Measurements from ENCODE around the gene NBEAL2. TPM values are rescaled to one million over a fixed set of nuclear protein-coding genes. Genes with fewer than 3 reads are reported as not detected.

NBEAL2 gene, protein sequence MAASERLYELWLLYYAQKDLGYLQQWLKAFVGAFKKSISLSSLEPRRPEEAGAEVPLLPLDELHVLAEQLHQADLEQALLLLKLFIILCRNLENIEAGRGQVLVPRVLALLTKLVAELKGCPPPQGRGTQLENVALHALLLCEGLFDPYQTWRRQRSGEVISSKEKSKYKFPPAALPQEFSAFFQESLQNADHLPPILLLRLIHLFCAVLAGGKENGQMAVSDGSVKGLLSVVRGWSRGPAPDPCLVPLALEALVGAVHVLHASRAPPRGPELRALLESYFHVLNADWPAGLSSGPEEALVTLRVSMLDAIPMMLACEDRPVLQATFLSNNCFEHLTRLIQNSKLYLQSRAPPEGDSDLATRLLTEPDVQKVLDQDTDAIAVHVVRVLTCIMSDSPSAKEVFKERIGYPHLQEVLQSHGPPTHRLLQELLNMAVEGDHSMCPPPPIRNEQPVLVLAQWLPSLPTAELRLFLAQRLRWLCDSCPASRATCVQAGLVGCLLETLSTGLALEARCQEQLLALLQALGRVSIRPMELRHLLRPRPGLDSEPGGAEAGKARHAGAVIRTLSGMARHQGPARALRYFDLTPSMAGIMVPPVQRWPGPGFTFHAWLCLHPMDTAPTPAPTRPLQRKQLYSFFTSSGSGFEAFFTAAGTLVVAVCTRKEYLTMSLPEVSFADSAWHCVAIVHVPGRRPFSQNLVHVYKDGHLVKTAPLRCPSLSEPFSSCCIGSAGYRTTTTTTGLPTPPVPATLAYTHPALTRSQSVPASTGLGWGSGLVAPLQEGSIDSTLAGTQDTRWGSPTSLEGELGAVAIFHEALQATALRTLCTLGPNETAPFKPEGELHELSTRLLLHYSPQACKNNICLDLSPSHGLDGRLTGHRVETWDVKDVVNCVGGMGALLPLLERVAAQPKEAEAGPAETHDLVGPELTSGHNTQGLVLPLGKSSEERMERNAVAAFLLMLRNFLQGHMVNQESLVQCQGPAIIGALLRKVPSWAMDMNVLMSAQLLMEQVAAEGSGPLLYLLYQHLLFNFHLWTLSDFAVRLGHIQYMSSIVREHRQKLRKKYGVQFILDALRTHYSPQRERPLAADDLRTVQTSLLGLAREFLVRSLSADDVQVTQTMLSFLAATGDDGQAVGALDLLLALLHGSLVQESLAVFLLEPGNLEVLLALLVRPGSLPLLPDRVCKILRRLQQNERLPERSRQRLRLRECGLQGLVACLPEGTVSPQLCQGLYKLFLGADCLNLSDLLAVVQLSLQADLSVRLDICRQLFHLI (N-terminal part only)
- total RNA-seq: 122 TPM

DNA sequence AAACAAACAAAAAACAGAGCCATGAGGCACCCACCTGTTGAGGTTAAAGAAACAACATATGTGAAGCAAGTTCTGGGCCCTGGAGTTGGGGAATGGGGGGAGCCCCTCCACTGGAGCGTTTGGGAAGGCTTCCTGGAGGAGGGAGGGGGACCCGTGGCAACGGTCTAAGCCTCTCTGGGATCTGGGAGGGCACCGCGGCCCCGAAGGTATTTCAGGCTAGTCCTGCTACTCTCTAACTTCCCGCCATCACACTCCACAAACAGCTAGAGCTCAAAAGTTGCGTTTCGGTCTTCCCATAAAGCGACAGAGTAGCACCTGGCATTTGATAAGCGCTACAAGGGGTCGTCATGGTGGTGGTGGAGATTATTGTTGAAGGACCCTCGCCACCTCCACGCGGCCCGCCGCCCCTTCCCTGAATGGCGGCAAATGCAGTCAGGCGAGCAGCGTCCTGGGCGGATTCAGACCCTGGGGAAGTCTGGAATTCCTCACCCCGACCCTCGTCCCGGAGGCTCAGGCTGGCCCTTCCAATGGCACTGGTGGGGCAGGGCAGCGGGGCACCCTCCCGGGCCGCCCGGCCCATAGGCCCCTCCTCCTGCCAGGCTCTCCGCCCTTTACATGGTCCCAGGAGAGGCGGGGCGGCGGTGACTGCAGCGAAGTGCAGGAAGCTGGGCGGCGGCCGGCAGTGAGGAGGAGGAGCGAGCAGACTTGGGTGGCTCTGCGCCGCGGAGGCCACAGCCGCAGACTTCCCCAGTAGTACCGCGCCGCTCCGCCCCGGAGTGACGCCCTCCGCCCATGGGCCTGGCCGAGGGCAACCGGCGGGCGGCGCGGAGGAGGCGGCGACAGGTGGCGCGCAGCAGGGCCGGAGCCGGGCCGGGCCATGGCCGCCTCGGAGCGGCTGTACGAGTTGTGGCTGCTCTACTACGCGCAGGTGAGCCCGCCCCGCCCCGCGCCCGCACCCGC is at the start of gene NBEAL2:
NBEAL2 (plus strand) TSS at position 682 of the 960 bp plus-strand sequence; CDS start at position 878, 196 bp downstream.
- peak; percentile 96 for DNase-seq (ENCODE audit: low spot score)

DNA sequence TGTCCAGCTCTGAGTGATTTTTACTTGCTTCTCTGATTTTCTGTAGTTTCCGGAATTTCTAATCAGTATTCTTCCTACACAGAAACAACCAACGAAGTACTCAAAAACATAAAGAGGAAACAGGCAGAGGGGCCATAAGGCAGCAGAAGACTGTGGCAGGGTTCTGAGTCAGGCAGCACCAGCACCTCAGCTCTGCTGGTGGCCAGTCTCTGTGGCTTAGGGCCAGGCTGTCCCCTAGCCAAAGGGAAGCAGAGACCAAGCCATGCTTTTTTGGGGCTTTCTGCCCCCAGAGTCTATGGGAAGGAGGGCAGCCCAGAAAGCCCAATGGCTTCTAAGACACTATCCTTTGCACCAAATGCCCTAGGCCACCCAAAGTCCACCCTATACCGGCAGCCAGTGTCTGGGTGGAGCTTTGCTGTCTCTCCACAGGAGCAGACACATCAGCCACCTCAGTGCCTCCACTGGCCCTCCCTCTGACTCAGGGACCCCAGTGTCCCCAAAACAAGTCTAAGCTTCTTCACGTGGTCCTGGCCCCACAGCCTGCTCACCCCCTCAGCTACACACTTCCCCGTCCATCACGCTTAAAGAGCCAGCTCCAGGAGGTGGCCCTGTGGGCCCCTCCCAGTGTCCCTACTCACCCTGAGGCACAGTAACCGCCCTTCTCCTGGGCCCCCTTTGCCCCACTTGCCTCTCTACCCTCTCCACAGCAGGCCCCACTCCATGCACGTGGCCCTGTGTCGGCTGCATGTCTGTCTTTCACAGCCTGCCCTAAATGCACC is 49.1 kb upstream of the NBEAL2 start:
- DNase-seq (ENCODE audit: low spot score): no peak

DNA sequence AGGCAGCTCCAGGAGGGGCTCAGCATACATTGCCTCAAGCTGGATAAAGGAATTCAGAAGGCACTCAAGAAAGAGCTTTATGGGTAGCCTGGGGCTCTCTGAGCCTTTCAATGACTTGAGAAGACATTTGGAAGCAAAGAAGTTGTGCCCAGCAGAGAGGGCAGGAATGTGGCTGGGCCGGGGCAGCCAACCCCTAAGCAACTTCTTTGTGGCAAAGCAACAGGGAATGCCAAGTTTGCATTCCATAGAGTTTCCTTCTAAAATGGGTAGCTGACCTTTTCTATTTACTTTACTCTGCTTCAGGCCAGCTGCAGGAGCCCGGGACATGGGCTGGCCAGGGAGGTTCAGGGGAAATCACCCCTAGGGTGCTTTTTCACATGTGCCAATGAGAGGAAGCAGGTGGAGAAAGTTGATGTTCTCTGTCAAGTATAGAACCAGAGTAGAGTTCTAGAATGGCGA is 48.5 kb upstream of the NBEAL2 start:
- DNase-seq (ENCODE audit: low spot score): no peak

DNA sequence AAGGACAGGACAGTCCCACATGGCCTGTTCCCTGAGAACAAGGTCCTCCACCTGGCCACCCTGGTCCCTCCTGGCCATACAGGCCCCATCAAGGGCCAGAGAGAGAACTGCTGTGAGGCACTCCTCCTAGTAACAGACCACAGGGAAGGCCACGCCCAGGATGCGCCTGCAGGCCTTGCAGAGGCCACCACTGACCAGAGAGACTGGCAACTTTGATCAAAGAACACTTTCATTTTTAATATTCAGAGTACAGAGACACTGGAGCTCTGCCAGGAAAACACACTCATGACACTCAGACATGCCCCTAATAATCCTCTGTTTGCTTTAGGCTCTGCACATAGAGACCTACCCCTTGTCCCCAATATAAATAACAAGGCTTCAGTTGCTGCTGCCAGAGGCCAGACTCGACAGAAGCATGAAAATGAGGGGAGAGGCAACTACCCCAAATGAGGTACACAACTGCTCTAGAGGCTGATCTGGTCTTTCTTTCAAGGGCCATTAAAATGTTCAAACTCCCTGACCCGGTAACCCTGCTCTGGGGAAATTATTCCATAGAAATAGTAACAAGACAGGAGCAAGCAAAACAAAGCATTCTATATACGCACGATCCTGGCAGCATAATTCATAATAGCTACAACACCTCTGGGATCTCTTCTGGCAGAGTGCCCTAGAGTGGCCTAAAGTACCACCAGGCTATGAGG is 47.7 kb upstream of the NBEAL2 start:
- DNase-seq (ENCODE audit: low spot score): no peak

DNA sequence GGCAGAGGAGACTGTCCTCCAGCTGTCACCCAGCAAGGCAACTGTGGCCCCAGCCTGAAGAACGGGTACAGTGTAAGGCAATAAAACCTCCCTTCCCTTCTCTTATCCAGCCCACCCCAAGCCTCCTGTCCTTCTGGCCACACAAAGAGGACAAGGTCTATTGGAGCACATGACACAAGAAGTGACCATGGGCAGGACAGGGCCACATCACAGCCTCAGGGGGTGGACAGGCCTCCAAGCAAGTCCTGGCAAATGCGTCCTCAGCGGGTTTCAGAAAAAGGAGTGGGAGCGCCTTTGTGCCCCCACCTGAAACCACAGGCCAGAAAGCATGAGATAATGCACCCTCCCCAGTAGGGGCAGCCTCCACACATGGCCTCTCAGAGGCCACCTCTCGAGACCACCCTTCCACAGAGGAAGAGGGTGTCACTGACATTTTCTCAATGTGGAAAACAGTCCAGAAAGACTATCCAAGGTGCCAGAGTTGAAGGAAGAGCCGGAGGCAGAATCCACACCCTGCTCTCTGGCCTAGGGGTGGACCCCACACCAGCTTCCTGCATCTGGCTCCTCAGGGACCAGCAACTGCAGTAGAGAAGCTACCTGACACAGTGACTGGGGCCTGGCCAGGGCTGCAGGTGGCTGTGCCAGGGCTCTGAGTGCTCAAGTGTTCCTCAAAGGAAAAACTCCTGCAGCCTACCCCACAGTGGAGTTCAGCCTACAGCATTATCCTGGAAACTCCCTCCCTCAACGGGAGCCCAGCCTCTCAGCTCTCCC is 46.8 kb upstream of the NBEAL2 start:
- DNase-seq (ENCODE audit: low spot score): no peak

DNA sequence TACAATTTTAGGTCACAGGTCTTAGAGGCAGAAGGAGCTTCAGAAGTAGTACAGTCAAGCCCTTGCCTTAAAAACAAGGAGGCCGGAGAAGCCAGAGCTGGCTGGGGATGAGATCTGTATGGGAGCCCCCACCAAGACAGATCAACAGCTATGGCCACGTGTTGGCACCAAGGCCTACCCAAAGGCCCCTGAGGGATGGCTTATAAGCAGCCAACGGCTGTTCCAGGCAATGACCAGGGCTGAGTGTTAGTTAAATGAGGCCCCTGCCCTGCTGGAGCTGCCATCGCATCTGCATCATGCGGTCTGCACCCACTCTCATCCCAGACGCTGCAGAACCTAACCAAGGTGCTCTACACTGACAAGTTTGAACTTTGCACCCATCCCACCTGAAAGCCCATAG is 46.2 kb upstream of the NBEAL2 start:
- no peak for DNase-seq (ENCODE audit: low spot score)

DNA sequence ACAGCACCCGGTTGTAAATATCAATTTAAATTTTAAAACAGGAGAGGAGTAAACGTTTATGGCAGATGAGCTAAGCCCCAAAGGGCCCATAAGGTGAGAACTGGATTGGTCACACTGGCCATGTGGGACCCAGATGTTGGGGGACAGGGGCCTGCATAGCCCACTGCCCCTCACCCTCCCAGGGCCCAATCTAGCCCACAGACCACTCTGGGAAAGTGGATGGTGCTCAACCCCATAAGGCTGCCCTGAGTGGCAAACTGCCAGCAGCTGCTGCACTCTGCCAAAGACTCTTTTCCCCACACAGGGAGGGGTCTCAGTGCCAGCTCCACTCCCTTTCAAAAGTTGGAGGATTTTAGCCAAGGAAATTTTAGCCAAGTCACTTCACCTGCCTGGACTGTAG is 45.4 kb upstream of the NBEAL2 start:
- DNase-seq (ENCODE audit: low spot score): no peak

DNA sequence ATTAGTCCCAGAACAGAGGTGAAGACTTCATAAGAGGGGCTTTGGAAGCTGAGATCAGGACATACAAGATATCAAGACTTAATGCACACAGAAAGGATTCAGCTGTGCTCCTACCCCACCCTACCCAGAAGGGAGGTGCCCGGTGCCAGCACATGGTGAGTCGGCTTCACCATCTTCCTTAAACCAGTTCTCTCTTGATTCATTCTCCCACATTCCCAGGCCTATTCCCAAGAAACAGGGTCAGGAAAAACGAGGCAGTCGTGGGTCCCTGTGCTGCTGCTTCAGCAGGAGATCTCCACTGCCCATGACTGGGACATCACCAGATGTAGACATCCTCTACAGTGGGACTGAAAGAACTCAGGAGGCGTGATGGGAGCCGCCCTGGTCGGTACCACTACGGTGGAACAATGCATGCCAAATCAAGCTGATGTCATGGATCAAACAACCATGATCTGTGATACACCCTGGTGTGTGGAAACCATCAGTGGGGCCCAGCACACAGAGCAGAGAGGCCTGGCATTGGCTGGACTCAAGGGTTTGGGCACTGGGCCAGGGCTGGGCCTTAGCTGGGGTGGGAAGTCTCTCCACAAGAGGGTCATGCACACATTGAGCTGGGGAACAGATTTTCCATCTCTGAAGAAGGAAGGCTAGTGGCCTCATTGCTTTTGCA is 44.8 kb upstream of the NBEAL2 start:
- DNase-seq (ENCODE audit: low spot score): no peak

DNA sequence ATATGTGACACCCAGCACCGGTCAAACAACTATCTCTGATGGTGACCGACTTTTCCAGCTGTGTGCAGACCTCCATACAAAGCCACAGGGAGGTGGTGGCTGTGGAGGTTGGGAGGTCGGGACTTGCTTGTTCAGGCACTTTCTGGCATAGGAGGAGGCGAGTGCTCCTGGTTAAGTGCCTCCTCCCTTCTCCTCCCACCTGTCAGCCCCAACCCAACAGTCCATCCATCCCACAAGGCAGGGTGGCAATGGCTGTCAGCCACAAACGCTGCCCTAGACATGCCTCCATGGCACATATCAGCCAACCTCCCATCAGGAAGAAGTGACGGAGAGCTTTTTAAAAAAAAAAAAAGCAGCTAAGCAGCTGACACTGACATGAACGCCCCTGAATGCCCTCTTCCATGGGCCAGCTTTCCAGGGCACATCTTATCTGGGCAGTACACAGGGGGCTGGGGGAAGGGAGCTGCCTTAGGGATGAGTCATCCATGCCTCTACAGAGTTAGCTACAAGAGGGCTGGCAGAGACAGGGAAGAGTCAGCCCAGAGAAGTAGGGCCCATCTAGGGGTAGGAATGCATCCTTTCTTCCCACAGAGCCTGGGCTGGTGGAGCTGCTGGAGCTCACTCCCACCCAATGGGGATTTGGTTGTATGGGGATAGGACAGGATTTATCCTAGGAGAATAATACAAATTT is 44.2 kb upstream of the NBEAL2 start:
- DNase-seq (ENCODE audit: low spot score): peak; percentile 85

DNA sequence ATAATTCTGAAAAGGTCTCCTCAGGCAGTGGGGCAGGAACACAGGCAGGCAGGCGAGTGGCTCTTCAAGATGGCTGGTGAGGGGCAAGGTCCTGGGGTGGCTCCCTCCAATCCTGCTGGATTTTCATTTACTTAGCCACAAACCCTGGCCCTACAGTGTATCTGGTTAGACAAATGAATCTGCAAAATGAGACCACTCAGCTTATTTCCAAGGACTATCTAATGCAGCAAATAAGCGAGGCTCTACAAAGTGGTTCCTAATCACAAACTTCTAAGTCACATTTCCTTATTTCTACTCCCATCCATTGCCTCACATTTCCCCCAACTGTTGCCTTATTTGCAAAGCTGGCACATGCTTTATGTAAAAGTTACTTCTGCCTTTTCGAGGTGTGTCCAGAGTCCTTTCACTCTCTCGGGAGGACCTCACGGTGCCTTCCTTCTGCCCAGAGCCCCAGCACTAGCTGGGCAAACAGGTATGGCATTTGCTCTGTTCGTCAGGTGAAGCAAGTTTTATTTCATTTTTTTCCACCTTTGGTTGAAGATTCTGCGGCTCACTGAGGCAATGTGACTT is 43.4 kb upstream of the NBEAL2 start:
- no peak for DNase-seq (ENCODE audit: low spot score)

DNA sequence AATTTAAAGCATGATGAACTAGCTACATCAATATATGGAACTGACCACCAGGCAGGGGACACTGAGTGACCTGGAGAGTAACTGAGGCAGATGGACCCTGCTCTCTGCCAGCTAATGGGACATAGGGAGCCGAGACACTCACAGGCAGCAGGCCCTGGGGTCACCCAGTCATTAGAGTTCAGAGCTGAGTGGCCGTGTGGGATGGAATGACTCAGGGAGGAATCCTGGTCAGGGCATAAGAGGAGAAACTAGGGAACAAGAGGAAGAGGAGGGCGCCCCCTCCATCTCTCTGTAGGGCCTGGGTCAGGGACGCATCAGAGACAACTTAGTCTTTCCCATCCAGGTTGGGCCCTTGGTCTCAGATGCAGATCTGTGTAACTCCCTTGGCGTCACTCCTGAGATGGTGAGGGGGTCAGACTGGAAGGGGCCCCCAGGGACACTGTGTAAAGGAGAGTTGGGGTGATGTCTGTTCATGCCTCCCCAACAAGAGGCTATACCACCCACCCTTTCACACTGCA is 42.7 kb upstream of the NBEAL2 start:
- no peak for DNase-seq (ENCODE audit: low spot score)

DNA sequence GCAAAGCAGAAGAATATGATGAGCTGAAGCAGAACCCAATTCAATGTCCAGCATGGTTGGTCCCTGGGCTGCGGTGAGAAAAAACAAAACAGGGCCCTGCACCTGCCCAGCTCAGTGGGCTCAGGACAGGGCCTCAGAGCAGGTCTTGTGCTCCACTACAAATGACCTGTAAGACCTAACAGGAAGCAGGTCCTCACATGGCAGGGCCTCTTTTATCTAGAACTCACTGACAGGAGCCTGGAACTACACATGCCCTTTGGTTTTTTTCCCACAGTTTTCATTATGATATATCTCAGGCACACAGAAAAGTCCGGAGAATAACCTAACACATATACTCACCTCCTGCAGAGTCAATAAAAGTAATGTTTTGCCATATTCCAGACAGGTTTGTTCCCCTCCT is 41.3 kb upstream of the NBEAL2 start:
- DNase-seq (ENCODE audit: low spot score): no peak

DNA sequence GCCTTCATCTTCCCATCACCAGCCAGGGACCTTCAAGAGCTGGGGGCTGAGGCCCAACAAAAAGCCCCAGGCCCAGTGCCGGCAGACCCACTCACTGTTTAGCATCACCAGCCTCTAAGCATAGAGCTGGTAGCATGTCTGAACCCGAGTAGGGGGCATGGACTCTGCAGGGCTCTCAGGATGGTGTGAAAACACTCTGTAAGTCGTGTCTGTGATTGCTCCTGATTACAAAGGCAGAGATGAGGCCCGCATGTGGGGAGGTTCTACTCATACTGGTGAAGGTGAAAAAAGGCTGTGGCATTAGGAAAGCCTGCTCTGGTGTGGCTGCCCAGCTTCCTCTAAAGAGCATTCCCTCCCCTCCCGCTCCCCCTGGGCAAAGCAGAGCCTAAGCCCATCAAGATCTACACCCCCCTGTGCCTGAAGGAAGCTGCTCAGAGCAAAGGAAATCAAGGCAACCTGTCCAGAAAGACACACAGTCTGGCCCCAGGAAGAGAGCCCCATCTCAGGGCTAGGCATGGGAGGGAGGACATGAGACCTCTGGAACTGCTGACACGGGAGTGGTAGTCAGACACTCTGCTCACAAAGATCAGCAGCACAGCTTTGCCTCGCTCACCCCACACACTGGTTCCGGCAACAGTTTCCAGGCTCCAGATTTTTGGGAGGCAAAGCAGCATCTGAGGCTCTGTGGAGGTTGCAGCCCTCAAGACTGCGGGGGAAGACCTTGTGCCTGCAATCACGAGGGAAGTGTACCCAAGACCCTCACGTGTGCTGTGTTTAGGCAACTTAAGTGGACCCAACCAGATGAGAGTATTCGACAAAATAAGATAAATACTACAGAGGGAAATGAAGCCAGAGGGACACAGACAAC is 39.7 kb upstream of the NBEAL2 start:
- no peak for DNase-seq (ENCODE audit: low spot score)

DNA sequence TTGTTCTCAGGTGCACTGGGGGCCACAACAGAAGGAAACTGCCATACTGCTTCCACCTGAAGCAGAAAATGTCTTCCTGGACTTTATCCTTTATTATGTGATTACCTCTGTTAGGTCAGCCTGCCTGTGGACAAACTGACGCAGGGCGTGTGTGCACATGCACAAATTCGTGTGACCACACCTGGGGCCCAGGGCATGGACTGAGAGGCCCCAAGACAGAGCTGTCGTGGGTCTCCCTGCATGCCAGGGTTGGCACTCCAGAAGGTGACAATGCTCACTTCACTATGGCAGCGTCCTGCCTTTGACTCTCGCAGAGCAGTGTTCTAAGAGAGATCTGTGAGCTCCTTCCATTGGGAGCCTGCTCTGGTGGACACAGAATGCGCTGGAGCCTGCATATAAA is 37.4 kb upstream of the NBEAL2 start:
- DNase-seq (ENCODE audit: low spot score): no peak

DNA sequence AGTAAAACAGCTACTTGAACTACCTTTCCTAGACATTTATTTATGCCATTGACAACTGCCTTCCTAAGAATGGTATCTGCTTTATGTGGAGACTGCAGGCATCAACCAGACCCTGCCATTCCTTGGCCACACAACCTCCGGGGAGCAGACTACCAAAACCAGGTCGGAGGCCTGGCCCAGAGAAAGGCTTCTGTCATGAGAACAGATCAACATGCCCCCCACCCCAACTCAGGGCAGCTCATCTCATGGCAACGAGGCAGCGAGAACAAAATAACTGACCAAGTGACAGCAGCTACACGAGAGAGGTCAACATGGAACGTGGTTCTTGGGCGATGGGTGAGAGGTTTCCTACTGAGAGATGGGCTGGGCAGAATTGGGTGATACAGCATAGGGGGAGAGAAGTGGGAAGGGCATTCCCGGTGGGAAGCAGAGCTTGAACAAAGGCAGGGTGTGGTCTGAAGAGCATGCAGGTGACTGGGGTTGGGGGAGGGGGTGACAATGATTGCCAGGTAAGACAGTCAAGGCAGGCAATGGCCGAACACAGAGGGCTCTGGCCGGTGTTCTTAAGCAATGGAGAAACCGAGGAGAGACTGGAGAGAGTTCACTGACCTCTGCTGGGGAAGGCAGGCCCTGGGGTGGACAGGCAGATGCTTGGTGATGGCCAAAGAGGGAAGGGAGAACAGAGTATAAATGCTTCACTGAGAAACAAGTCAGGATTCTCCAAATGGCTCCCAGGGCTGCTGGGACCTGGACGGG is 36.8 kb upstream of the NBEAL2 start:
- no peak for DNase-seq (ENCODE audit: low spot score)
